Right lobe of liver (tissue), 4 donors: ENCODE results near the gene VPS54.

Experiments
- CTCF ChIP-seq, 4 donors: fragments of 200-600 bp in 3 of 4; fragments of 450-650 bp in 1 of 4; IDR thresholded peaks; one replicate each; pipeline versions ENCODE4 v1.5.1 to v1.8.0; 2016 to 2022; ENCODE audit warnings: antibody characterized with exemption in 4 of 4, mild to moderate bottlenecking in 2 of 4
- POLR2A ChIP-seq: fragments of 450-650 bp; IDR thresholded peaks from one replicate; pipeline ENCODE4 v1.6.1; 2017; ENCODE audit warnings: antibody characterized with exemption, mild to moderate bottlenecking
- donor health status: DM: no; HTN: no; CAD: no.
- donor health status: DM: no; HTN: no; CAD: no.
- donor health status: DM: no; HTN: yes; CAD: no.

- no peak for TF ChIP-seq POLR2A
- TF ChIP-seq CTCF (IDR thresholded peaks at IDR 0.05), result no peak
Measured at GRCh38 chr2:63893163-63893562, 126.1 kb downstream of the VPS54 start.
